ENCODE results near the gene NOXO1.

- TF ChIP-seq CTCF (IDR thresholded peaks at IDR 0.05) (no peak), POLR2A (IDR thresholded peaks at IDR 0.05) (no peak)
These were observed 31.2 kb downstream of the NOXO1 start for GRCh38 chr16:1950047-1950446.

All from thyroid gland (tissue), 4 donors.